GM21515 (cell line): Measurements from ENCODE around the gene ZNF512.
"Not testable (repeated sequence)": the region's sequence is repeated elsewhere in the genome, so short reads cannot be mapped to it uniquely, and the experiment has no call there.

Experiments used
- ATAC-seq: cut with Tn5 transposase; IDR thresholded peaks from one replicate; pipeline ENCODE4 v1.9.1; 2021; ENCODE audit not compliant: unreplicated experiment

The ZNF512 gene, protein sequence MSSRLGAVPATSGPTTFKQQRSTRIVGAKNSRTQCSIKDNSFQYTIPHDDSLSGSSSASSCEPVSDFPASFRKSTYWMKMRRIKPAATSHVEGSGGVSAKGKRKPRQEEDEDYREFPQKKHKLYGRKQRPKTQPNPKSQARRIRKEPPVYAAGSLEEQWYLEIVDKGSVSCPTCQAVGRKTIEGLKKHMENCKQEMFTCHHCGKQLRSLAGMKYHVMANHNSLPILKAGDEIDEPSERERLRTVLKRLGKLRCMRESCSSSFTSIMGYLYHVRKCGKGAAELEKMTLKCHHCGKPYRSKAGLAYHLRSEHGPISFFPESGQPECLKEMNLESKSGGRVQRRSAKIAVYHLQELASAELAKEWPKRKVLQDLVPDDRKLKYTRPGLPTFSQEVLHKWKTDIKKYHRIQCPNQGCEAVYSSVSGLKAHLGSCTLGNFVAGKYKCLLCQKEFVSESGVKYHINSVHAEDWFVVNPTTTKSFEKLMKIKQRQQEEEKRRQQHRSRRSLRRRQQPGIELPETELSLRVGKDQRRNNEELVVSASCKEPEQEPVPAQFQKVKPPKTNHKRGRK

DNA sequence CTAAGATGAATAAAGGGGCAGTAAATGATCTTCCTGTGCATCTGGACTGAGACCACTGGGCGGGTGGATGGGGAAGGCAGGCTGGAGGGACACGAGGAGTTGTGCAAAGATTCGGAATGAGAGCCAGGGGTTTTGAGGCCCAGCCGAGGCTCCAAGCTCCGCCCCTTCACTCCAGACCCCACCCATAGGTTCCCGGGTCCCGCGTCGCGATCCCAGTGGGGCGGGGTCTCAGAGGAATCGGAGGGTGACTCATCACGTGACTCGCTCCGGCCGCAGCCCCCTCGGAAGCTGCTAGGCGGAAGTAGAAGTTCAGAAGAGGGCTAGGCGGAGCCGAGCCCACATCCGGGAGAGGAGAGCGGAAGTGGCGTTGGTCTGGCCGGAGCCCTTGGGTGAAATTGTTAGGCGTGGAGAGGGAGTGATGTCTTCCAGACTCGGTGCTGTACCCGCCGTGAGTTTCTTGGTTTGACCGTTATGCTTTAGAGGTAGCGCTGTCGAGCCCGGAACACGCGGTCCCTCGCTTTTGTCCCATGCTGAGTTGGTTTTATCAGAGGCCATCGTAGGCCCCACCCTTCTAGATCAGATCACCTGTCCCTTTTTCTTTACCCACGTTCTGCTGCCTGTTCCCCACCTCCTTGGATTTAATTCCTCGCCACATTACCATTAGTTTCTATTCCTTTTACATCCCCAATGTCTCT, at the start of gene ZNF512:
TSS of gene ZNF512 (plus strand) at position 348 of the 695 bp plus-strand sequence. CDS start at position 419, 71 bp downstream.
- peak; percentile 91 for ATAC-seq

DNA sequence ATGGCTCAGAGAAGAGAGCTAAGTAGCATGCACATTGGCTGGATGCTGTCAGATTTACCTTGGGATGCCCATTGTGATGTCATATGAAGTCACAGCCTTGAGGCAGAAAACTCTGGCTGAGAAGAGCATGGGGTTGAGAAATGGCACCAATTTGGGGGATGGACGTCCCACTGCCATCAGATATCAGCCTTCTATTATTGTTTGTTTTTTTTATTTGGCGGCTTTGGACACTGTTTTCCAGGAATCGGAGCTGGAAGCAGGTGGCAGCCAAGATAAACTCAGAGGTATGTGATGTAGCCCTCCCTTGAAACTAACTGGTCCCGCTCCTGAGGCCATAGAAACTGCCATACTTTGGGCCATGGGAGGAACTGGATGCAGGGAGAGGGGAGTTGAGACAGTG, 45.6 kb upstream of the ZNF512 start:
- no peak for ATAC-seq

DNA sequence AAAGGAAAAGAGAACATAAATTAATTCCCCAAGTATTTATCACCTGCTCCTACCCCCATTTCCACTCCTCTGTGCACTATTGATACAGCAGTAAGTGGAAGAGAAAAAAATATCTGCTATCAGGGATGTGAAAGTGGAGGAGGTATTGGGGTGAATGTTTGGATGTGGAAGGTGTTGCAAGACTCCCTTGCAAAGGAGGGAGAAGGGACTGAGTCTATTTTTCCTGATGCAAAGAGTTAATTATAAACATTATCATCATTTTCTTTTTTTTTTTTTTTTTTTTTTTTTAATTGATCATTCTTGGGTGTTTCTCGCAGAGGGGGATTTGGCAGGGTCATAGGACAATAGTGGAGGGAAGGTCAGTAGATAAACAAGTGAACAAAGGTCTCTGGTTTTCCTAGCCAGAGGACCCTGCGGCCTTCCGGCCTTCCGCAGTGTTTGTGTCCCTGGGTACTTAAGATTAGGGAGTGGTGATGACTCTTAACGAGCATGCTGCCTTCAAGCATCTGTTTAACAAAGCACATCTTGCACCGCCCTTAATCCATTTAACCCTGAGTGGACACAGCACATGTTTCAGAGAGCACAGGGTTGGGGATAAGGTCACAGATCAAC, 43.9 kb upstream of the ZNF512 start:
- ATAC-seq: not testable (repeated sequence)

DNA sequence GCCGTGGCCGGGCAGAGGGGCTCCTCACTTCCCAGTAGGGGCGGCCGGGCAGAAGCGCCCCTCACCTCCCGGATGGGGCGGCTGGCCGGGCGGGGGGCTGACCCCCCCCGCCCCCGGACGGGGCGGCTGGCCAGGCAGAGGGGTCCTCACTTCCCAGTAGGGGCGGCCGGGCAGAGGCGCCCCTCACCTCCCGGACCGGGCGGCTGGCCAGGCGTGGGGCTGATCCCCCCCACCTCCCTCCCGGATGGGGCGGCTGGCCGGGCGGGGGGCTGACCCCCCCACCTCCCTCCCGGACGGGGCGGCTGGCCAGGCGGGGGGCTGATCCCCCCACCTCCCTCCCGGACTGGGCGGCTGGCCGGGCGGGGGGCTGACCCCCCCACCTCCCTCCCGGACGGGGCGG, 43.2 kb upstream of the ZNF512 start:
- not testable (repeated sequence) for ATAC-seq

DNA sequence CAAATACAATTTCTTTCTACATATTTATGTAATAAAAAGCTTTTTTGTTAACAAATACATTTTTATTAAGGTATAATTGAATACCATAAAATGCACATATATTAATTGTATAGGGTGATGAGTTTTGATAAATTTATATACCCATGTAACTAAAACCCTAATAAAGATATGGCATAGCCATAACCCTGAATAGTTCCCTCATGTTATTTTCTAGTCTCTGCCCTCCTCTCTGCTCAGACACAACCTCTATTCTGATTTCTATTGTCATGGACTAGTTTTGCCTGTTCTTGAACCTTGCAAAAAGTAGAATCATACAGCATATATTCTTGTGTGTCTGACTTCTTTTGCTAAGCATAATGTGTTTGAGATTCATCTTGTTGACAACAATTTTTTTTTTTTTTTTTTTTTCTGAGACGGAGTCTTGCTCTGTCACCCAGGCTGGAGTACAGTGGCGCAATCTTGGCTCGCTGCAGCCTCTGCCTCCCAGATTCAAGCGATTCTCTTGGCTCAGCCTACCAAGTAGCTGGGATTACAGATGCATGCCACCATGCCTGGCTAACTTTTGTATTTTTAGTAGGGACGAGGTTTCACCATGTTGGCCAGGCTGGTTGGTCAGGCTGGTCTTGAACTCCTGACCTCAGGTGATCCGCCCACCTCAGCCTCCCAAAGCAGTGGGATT, 38.6 kb upstream of the ZNF512 start:
- ATAC-seq: no peak

DNA sequence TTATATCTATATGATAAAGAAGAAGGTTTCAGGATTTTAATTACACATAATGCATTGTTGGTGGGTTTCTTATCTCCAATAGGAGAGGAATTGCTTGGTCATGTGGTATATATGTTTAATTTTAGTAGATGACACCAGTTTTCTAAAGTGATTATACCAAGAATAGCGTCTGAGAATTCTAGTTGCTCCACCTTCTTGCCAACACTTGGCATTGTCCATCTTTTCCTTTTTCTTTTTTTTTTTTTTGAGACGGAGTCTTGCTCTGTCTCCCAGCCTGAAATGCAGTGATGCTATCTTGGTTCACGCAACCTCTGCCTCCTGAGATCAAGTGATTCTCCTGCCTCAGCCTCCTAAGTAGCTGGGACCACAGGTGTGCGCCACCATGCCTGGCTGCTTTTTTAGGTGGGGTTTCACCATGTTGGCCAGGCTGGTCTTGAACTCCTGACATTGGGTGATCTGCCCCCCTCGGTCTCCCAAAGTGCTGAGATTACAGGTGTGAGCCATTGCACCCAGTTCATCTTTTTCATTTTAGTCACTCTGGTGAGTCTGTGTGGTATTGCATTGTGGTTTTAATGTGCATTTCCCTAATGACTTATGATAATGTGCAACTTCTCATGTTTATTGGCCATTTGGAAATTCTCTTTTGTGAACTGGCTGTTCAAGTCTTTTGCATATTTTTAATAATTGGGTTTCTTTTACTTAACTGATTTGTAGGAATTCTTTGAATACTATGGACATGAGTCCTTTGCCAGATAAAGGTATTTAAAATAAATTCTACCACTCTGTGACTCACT, 37.3 kb upstream of the ZNF512 start:
- no peak for ATAC-seq

DNA sequence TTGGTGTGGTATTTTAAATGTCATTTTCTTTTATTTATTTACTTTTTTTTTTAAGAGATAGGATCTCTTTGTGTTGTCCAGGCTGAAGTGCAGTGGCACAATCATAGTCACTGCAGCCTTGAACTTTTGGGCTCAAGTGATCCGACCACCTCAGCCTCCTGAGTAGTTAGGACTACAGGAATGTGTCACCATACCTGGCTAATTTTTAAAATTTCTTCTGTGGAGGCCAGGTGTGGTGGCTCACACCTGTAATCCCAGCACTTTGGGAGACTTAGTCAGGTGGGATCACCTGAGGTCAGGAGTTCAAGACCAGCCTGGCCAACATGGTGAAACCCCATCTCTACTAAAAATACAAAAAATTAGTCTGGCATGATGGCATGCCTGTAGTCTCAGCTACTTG, 33.5 kb upstream of the ZNF512 start:
- ATAC-seq: no peak

DNA sequence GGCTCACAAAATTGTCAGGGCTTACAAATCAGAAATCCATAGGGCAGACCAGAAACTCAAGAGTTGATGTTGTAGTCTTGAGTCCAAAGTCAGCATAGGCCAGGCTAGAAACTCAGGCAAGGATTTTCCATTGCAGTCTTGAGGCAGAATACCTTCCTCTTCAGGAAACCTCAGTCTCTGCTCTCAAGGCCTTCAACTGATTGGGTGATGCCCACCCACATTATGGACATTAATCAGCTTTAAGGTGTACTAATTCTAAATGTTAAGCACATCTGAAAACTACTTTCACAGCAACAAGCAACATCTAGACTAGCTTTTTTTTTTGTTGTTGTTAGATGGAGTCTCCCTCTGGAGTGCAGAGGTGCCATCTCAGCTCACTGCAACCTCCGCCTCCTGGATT, 31.3 kb upstream of the ZNF512 start:
- no peak for ATAC-seq

DNA sequence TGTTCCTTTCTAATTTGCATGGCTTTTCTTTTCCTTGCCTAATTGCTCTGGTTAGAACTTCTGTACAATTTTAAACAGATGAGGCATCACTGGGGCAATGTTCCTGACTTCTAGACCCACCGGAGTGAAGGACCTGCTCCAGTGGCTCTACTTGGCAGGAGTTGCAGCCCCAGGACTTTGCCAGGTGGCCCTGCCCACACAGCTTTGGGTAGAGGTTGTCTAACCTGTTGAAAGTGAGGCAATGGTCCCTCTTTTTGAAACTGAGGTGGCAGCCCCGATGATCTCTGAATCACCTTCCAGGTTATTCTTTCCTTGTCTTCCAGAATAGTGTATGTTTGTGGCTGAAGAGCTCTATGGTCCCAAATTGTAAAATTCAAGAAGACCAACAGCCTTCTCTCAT, 29.9 kb upstream of the ZNF512 start:
- ATAC-seq: no peak

DNA sequence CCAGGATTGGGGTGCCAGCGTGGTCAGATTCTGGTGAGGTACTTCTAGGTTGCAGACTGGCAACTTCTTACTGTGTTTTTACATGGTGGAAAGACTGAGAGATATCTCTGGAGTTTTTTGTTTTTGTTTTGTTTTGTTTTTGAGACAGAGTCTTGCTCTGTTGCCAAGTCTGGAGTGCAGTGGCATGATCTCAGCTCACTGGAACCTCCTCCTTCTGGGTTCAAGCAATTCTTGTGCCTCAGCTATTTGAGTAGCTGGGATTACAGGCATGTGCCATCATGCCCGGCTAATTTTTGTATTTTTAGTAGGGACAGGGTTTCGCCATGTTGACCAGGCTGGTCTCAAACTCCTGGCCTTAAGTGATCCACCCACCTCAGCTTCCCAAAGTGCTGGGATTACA, 28.4 kb upstream of the ZNF512 start:
- ATAC-seq: not testable (repeated sequence)

DNA sequence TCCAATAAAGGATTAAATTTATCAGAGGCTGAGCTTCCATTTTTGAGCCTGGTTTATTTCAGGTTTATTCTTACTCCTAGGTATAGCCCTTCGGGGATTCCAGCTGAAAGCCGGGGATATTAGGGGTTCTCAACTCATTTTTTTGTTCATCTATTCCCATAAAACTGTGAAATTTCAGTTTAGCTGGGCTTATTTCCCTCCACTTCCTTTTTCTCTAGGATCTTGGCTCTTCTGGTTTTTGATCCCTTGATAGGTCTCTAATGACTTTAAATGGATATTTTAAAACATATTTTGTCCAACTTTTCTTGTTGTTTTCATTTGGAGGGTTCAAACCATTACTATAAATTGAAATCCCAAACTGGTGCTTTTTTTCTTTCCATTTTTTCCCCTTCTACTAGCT, 23.6 kb upstream of the ZNF512 start:
- ATAC-seq: no peak

DNA sequence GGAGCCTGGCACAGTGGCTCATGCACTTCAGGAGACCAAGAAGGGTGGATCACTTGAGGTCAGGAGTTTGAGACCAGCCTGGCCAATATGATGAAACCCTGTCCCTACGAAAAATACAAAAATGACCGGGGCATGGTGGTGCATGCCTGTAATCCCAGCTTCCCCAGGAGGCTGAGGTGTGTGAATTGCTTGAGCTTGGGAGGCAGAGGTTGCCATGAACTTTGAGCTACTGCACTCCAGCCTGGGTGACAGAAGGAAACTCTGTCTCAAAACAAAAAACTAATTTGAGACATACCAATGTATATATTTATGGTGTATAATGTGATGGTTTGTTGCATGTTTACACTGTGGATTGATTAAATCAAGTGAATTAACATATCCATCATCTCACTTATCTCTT, 21.8 kb upstream of the ZNF512 start:
- no peak for ATAC-seq

DNA sequence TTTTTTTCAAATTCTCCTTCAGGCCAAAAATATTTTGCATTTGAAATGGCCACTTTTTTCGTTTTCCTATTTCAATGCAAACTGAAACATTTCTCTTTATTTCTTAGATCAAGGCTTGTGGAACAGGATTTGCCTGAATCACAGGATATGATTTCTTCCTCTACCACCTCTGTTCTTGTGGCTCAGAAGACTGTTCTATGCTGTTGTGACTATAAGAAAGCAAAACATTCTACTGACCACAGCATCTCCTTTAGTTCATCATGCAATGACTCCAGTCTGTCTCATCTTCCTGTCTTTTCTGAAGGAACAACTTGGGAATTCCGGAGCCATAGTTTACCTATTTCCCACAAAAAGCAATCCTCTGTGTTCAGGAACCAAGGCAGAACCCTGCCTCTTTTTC, 16.2 kb upstream of the ZNF512 start:
- ATAC-seq: no peak

DNA sequence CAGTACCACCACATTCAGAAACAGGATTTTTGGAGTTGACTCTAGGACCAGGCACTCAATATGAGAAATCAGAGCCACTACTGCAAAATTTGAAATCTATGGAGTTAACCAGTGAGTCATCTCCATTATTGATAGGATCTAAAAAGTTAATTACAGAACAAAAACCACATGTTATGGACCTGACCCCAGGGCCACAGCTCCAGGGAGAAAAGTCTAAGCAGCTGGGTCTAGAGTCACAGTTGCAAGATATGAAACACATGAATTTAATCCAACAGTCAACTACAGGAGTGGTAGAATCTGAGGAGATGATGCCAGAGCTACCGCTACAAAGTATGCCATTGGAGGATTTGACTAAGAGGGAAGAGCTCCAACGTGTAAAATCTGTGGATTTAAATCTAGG, 13.4 kb upstream of the ZNF512 start:
- ATAC-seq: no peak

DNA sequence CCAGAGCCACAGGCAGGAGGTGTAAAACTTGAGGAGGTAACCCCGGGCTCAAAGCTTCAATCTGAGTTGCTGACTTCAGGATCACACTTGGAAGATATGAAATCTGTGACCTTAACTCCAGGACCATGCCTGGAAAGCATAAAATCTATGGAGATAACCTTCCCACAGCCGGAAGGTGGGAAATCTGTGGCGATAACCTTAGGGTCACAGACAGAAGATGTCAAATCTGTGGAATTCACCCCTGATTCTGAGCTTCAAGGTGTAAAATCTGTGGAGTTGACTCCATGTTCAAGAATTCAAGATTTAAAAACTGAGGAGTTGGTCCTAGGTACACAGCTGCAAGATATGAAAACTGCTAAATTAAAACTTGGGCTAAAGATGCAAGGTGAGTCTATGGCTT, 11.6 kb upstream of the ZNF512 start:
- ATAC-seq: no peak

DNA sequence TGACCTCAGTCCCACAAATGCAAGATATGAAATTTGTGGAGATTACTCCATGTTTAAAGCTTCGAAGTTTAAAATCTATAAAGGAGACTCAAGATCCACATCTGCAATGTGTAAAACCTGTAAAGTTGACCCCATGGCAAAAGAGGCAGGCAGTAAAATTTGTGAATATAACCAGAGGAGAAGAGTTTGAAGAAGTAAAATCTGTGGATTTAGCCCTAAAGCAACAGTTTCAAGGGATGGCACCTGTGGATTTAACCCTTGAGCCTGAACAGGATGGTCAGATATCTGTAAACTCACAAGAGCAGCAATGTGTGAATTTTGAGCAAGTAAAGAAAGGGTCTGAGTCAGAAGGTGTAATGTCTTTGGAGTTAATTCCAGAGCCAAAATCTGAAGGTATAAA, 11.2 kb upstream of the ZNF512 start:
- ATAC-seq: no peak

DNA sequence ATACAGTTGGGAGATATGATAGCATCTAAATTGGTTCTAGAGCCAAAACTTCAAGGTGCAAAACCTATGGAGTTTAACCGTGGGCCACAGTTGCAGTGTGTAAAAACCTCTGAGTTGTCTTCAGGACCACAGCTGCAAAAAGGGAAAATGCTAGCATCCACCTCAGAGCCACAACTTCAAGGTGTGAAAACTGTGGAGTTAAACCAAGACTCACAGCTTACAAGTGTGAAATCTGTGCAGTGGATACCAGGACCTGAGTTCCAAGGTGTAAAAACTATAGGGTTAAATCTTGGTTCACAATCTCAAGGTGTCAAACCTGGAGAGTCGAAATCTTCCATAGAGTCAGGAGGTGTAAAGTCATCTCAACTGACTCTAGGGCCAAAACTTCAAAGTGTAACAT, 10.4 kb upstream of the ZNF512 start:
- no peak for ATAC-seq

DNA sequence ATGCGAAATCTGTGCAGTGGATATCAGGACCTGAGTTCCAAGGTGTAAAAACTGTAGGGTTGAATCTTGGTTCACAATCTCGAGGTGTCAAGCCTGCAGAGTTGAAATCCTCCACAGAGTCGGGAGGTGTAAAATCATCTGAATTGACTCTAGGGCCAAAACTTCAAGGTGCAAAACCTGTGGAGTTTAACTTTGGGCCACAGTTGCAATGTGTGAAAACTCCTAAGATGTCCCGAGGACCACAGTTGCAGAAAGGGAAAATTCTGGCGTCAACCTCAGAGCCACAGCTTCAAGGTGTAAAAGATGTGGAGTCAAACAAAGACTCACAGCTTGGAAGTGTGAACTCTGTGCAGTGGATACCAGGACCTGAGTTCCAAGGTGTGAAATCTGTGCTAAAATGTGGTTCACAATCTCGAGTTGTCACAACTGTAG, 9.8 kb upstream of the ZNF512 start:
- ATAC-seq: no peak

DNA sequence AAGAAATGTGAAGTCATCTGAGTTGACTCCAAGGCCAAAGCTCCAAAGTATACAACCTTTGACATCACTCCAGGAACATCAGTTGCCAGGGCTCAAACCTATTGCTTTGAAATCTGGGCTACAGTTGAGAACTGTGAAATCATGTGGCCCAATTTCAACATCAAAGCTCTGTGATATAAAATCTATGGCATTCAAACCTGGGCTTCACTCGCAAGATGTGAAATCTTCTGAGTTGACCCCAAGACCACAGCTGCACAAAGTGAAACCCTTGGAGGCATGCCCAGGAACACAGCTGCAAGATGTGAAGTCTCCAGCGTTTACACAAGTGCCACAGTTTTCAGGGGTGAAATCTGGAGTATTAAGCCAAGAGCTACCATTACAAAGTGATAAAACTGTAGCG, 9.4 kb upstream of the ZNF512 start:
- ATAC-seq: no peak

DNA sequence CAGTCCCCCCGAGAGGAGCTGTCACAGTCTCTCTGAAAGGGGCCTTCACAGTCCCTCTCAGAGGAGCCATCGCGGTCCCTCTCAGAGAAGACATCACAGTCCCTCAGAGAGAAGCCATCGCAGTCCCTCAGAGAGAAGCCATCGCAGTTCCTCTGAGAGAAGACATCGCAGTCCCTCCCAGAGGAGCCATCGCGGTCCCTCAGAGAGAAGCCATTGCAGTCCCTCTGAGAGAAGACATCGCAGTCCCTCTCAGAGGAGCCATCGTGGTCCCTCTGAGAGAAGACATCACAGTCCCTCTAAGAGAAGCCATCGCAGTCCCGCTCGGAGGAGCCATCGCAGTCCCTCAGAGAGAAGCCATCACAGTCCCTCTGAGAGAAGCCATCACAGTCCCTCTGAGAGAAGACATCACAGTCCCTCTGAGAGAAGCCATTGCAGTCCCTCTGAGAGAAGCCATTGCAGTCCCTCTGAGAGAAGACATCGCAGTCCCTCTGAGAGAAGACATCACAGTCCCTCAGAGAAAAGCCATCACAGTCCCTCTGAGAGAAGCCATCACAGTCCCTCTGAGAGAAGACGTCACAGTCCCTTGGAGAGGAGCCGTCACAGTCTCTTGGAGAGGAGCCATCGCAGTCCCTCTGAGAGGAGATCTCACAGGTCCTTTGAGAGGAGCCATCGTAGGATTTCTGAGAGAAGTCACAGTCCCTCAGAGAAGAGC, 1.3 kb upstream of the ZNF512 start:
- no peak for ATAC-seq
